ENCODE measurements around the gene EFCAB9.
"Not testable (repeated sequence)": the region's sequence is repeated elsewhere in the genome, so short reads cannot be mapped to it uniquely, and the experiment has no call there.

Gene EFCAB9

GRCh38 chr5:172193872-172194271 lies at the start of gene EFCAB9:
TSS of gene EFCAB9 (plus strand) at chr5:172194172. CDS start at chr5:172194173, 1 bp downstream.
- H3K9me3 ChIP-seq (ENCODE audit: control insufficient read depth in 2 of 2, low read length in 2 of 2) = no peaks in the 10 kb centered on the region
- H3K9ac ChIP-seq (ENCODE audit: low read length in 2 of 2) = no peak within 1 kb of the TSS
- H3K27ac ChIP-seq (ENCODE audit: low read length) = no peak within 1 kb of the TSS
- H3K4me1 ChIP-seq (ENCODE audit: control insufficient read depth, insufficient read depth, low read length) = peaks cover 3% of the 10 kb centered on the region
- H3K36me3 ChIP-seq (ENCODE audit: control insufficient read depth in 2 of 2, insufficient read depth in 2 of 2, low read length in 2 of 2) = no peaks in the 10 kb centered on the region
- H3K4me3 ChIP-seq (ENCODE audit: low read length in 2 of 2) = no peak within 1 kb of the TSS
- H3K27me3 ChIP-seq (ENCODE audit: control insufficient read depth in 1 of 2, insufficient read depth in 2 of 2, low read length in 2 of 2) = no peaks in the 10 kb centered on the region

DNA sequence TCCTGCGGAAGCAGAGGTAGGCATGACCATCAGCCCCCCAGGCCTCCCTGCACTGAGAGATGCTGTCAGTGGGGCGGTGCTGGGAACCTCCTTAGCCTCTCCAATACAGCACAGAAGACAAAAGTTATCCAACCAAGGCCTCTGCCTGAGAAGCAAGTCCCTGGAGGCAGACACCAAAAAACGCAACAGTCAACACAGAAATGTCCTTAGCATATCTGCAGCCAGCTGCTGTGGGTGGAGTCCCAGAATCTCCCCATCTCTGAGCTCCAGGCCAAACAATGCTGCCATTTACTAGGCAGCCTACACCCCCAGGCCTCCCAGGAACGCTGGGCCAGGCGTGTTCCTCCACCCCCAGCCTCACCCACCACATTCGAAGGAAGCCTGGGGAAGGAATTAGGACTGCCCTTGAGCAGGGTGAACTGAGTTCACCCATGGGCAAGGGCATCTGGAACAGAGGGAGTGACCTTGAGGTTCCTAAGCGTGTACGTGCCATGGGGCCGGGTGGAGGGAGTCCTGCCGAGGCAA lies 49.6 kb upstream of the EFCAB9 start:
- H3K36me3 ChIP-seq (ENCODE audit: control insufficient read depth in 2 of 2, insufficient read depth in 2 of 2, low read length in 2 of 2) = peaks cover 0 to 4% of the 10 kb centered on the region in 2 donors
- H3K4me3 ChIP-seq (ENCODE audit: low read length in 2 of 2) = no peak overlapping the region
- no peak overlapping the region for H3K27ac ChIP-seq (ENCODE audit: low read length)
- no peaks in the 10 kb centered on the region for H3K27me3 ChIP-seq (ENCODE audit: control insufficient read depth in 1 of 2, insufficient read depth in 2 of 2, low read length in 2 of 2)
- no peaks in the 10 kb centered on the region for H3K9me3 ChIP-seq (ENCODE audit: control insufficient read depth in 2 of 2, low read length in 2 of 2)
- H3K4me1 ChIP-seq (ENCODE audit: control insufficient read depth, insufficient read depth, low read length) = peaks cover 9% of the 10 kb centered on the region
- H3K9ac ChIP-seq (ENCODE audit: low read length in 2 of 2) = no peak overlapping the region

DNA sequence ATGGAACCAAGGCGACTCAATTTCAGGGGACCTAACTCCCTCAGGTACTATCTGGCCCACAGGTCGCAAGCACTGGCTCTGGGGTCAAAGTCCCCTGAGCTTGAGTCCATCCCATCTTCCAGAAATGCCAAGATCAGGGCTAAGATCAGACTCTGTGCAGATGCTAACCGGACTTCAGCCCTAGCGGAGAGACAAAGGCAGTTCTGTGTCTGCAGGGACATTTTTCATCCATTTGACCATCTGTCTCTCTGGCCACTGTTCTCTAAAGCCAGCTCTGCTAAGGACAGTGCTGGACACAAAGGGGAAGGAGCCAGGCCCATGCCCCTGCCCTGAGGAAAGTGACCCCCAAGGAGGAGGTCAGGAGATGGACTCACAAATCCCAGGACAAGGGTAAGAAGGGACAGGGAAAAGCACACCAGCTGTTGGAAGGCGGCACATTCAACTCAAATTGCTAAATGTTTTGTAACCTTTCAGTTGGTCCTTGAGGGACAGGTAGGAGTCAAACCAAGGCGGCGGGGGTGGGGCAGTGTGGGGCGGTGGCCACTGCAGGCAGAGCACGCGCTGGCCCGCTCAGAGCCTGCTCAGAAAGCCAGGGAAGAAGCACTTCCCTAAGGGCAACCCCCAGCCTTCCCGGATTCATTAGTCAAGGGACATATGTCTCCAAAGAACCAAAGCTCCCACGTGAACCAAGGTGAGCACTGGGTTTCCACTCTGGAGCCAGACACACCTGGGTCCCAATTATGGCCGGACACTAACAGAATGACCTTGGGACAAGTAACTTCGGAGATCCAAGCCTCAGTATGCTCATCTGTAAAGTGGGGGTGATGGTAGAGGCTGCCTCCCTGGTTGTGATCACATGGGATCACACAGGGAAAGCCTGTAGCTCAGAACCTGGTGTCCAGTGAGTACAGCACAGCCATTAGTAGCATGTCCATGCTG lies 48.8 kb upstream of the EFCAB9 start:
- Histone ChIP-seq H3K27ac (ENCODE audit: low read length) (no peak overlapping the region), H3K4me1 (ENCODE audit: control insufficient read depth, insufficient read depth, low read length) (peaks cover 9% of the 10 kb centered on the region), H3K36me3 (ENCODE audit: control insufficient read depth in 2 of 2, insufficient read depth in 2 of 2, low read length in 2 of 2) (peaks cover 0 to 4% of the 10 kb centered on the region in 2 donors), H3K9me3 (ENCODE audit: control insufficient read depth in 2 of 2, low read length in 2 of 2) (no peaks in the 10 kb centered on the region), H3K4me3 (ENCODE audit: low read length in 2 of 2) (no peak overlapping the region), H3K9ac (ENCODE audit: low read length in 2 of 2) (no peak overlapping the region), H3K27me3 (ENCODE audit: control insufficient read depth in 1 of 2, insufficient read depth in 2 of 2, low read length in 2 of 2) (no peaks in the 10 kb centered on the region)

- Histone ChIP-seq H3K36me3 (ENCODE audit: control insufficient read depth in 2 of 2, insufficient read depth in 2 of 2, low read length in 2 of 2) (peaks cover 0 to 4% of the 10 kb centered on the region in 2 donors), H3K27ac (ENCODE audit: low read length) (no peak overlapping the region), H3K27me3 (ENCODE audit: control insufficient read depth in 1 of 2, insufficient read depth in 2 of 2, low read length in 2 of 2) (no peaks in the 10 kb centered on the region), H3K9ac (ENCODE audit: low read length in 2 of 2) (no peak overlapping the region), H3K9me3 (ENCODE audit: control insufficient read depth in 2 of 2, low read length in 2 of 2) (no peaks in the 10 kb centered on the region), H3K4me3 (ENCODE audit: low read length in 2 of 2) (no peak overlapping the region), H3K4me1 (ENCODE audit: control insufficient read depth, insufficient read depth, low read length) (peaks cover 11% of the 10 kb centered on the region)
Observed at GRCh38 chr5:172145870-172146747, 47.9 kb upstream of the EFCAB9 start.

- Histone ChIP-seq H3K27me3 (ENCODE audit: control insufficient read depth in 1 of 2, insufficient read depth in 2 of 2, low read length in 2 of 2) (no peaks in the 10 kb centered on the region), H3K4me3 (ENCODE audit: low read length in 2 of 2) (no peak overlapping the region), H3K27ac (ENCODE audit: low read length) (no peak overlapping the region), H3K4me1 (ENCODE audit: control insufficient read depth, insufficient read depth, low read length) (peaks cover 11% of the 10 kb centered on the region), H3K36me3 (ENCODE audit: control insufficient read depth in 2 of 2, insufficient read depth in 2 of 2, low read length in 2 of 2) (peaks cover 0 to 4% of the 10 kb centered on the region in 2 donors), H3K9me3 (ENCODE audit: control insufficient read depth in 2 of 2, low read length in 2 of 2) (no peaks in the 10 kb centered on the region), H3K9ac (ENCODE audit: low read length in 2 of 2) (no peak overlapping the region)
Observed at GRCh38 chr5:172146748-172147092, 47.3 kb upstream of the EFCAB9 start.

- Histone ChIP-seq H3K27me3 (ENCODE audit: control insufficient read depth in 1 of 2, insufficient read depth in 2 of 2, low read length in 2 of 2) (no peaks in the 10 kb centered on the region), H3K36me3 (ENCODE audit: control insufficient read depth in 2 of 2, insufficient read depth in 2 of 2, low read length in 2 of 2) (peaks cover 0 to 4% of the 10 kb centered on the region in 2 donors), H3K9ac (ENCODE audit: low read length in 2 of 2) (no peak overlapping the region), H3K4me3 (ENCODE audit: low read length in 2 of 2) (no peak overlapping the region), H3K27ac (ENCODE audit: low read length) (no peak overlapping the region), H3K4me1 (ENCODE audit: control insufficient read depth, insufficient read depth, low read length) (peaks cover 11% of the 10 kb centered on the region), H3K9me3 (ENCODE audit: control insufficient read depth in 2 of 2, low read length in 2 of 2) (no peaks in the 10 kb centered on the region)
Observed at GRCh38 chr5:172147857-172148256, 46.1 kb upstream of the EFCAB9 start.

DNA sequence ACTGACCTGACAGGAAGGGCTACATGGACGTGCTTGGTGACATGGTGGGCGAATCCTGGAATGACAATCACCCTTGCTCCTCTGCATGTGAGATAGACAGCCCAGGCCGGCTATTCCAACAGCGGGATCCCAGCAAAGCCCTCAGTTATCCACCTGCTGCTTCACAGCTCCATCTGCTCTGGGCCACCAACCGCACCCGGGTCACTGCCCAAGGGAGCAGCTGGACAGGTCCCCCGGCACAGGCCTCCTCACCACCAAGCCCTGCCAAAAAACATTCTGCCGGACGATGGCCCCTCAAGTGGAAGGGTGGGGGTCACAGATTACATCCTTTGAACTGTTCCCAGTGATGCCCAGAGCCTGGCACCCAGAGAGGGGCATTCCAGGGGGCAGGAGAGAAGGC lies 45.6 kb upstream of the EFCAB9 start:
- Histone ChIP-seq H3K27ac (ENCODE audit: low read length) (no peak overlapping the region), H3K4me3 (ENCODE audit: low read length in 2 of 2) (no peak overlapping the region), H3K9ac (ENCODE audit: low read length in 2 of 2) (no peak overlapping the region), H3K4me1 (ENCODE audit: control insufficient read depth, insufficient read depth, low read length) (peaks cover 11% of the 10 kb centered on the region), H3K36me3 (ENCODE audit: control insufficient read depth in 2 of 2, insufficient read depth in 2 of 2, low read length in 2 of 2) (peaks cover 0 to 4% of the 10 kb centered on the region in 2 donors), H3K27me3 (ENCODE audit: control insufficient read depth in 1 of 2, insufficient read depth in 2 of 2, low read length in 2 of 2) (no peaks in the 10 kb centered on the region), H3K9me3 (ENCODE audit: control insufficient read depth in 2 of 2, low read length in 2 of 2) (no peaks in the 10 kb centered on the region)

DNA sequence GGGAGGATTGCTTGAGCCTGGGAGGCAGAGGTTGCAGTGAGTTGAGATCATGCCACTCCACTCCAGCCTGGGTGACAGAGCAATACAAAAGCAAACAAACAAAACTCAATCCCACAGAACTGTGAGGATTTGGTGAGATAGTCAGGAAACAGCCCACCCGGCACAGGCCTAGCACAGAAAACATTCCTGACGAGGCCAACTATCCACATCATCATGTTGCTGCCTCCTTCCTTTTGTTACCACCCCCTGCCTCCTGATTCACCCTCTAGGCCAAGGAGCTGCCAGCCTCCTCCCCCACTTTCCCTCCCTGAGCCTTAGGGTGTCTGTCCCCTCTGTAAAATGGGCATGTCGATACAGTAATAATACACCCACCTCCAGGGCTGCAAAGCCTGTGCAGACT lies 44.9 kb upstream of the EFCAB9 start:
- Histone ChIP-seq H3K4me1 (ENCODE audit: control insufficient read depth, insufficient read depth, low read length) (peaks cover 11% of the 10 kb centered on the region), H3K27ac (ENCODE audit: low read length) (no peak overlapping the region), H3K9me3 (ENCODE audit: control insufficient read depth in 2 of 2, low read length in 2 of 2) (no peaks in the 10 kb centered on the region), H3K27me3 (ENCODE audit: control insufficient read depth in 1 of 2, insufficient read depth in 2 of 2, low read length in 2 of 2) (no peaks in the 10 kb centered on the region), H3K36me3 (ENCODE audit: control insufficient read depth in 2 of 2, insufficient read depth in 2 of 2, low read length in 2 of 2) (peaks cover under 1 to 4% of the 10 kb centered on the region in 2 donors), H3K9ac (ENCODE audit: low read length in 2 of 2) (no peak overlapping the region), H3K4me3 (ENCODE audit: low read length in 2 of 2) (no peak overlapping the region)

- H3K27me3 ChIP-seq (ENCODE audit: control insufficient read depth in 1 of 2, insufficient read depth in 2 of 2, low read length in 2 of 2); H3K36me3 ChIP-seq (ENCODE audit: control insufficient read depth in 2 of 2, insufficient read depth in 2 of 2, low read length in 2 of 2); H3K4me3 ChIP-seq (ENCODE audit: low read length in 2 of 2); H3K4me1 ChIP-seq (ENCODE audit: control insufficient read depth, insufficient read depth, low read length); H3K9me3 ChIP-seq (ENCODE audit: control insufficient read depth in 2 of 2, low read length in 2 of 2); H3K9ac ChIP-seq (ENCODE audit: low read length in 2 of 2); H3K27ac ChIP-seq (ENCODE audit: low read length): not testable (repeated sequence)
Observed at GRCh38 chr5:172149481-172149880, 44.5 kb upstream of the EFCAB9 start.

GRCh38 chr5:172150514-172151425 lies 43.2 kb upstream of the EFCAB9 start:
- Histone ChIP-seq H3K36me3 (ENCODE audit: control insufficient read depth in 2 of 2, insufficient read depth in 2 of 2, low read length in 2 of 2) (peaks cover 2 to 4% of the 10 kb centered on the region in 2 donors), H3K27ac (ENCODE audit: low read length) (no peak overlapping the region), H3K9ac (ENCODE audit: low read length in 2 of 2) (no peak overlapping the region), H3K27me3 (ENCODE audit: control insufficient read depth in 1 of 2, insufficient read depth in 2 of 2, low read length in 2 of 2) (no peaks in the 10 kb centered on the region), H3K9me3 (ENCODE audit: control insufficient read depth in 2 of 2, low read length in 2 of 2) (no peaks in the 10 kb centered on the region), H3K4me3 (ENCODE audit: low read length in 2 of 2) (no peak overlapping the region), H3K4me1 (ENCODE audit: control insufficient read depth, insufficient read depth, low read length) (peaks cover 5% of the 10 kb centered on the region)
